GM19328 (cell line): Measurements from ENCODE around the gene ADGRG2.
"Not testable (repeated sequence)": the region's sequence is repeated elsewhere in the genome, so short reads cannot be mapped to it uniquely, and the experiment has no call there.

Experiments
- ATAC-seq: cut with Tn5 transposase; IDR thresholded peaks from one replicate; pipeline ENCODE4 v1.9.1; 2021; ENCODE audit warnings: mild to moderate bottlenecking, moderate library complexity; ENCODE audit not compliant: unreplicated experiment

ADGRG2 gene

GRCh38 chrX:19089555-19090040 lies 32.7 kb downstream of the ADGRG2 start:
- ATAC-seq: no peak

DNA sequence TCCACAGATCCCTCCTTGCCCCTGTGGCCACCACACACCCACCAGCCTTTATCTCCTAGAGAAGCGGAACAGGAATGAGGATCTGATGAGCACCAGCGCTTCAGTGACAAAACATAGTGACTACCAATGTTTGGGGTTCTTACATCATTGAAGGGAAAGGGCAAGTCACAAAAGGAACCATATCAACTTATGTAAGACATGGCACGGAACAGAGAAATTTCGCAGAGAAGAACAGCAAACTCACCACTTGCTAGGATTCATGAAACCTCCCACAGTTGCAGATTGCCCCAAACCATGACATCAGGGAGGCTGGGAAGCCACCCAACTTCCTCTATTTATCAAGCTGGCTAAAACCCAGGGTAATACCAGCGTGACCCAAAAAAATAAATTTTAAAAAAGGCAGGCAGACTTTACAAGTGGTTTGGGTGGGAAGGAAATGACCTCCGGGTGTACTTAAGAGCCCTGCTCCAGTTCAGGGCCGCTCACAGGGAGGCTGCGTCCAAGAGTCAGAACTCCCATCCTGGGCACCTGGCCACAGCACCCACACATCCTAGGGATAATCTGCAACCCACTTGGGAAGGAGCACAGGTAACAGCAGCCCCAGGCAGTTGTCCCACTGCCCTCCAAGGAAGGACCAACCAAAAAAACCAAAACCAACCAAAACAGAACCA lies 36.0 kb downstream of the ADGRG2 start:
- no peak for ATAC-seq

DNA sequence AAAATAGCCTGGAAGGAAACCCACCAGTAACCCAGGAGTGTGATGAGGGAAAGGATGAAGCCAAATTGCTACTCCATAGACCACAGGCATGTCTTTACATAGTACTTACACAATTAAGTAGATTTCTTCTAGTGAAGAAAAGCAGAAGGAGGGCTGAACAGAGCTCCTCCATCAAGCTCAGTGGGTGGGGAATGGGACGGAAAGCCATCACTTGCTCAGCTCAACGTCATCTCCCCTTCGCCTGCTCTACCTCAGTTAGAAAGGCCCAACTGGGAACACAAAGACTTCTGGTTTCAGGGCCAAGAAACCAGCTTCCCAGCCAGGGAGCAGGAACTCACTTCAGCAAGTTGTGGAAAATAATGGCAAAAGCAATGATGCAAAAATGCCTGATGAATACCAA lies 36.6 kb downstream of the ADGRG2 start:
- ATAC-seq: no peak

DNA sequence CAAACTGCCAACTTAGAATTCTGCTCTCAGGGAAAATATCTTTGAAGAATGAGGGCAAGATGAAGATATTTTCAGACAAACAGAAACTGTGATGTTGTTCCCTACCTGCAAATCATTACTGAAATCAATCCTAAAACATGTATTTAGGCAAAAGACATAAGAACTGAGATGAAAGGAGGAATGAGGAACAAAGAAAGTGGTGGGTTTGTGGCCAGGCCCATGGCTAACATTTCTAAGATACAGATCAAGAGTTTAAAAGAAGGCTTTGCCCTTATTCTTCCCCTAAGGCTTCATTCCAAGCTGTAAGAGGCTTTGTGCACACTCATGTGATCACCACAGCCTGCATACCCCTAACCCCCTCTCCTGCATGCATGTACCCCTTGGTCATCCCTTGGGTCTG lies 46.5 kb downstream of the ADGRG2 start:
- ATAC-seq: no peak

DNA sequence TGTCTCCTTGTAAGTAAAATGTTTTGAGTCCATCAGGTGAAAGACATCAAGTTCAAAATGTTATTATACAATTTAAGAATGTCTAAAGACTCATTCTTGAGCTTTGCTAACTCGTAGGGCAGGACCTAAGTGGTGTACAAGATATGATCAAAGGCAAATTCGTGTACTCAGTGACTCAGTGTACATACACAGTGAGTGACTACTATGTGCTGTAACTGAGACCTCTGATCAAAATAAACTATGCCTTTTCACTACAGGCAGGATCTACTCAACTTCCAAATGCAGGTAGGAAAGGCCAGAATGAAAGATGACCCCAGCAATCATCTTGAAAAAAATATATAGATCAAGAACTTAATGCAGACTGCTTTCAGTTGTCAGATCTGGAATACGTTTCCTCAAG lies 49.9 kb downstream of the ADGRG2 start:
- ATAC-seq: no peak

DNA sequence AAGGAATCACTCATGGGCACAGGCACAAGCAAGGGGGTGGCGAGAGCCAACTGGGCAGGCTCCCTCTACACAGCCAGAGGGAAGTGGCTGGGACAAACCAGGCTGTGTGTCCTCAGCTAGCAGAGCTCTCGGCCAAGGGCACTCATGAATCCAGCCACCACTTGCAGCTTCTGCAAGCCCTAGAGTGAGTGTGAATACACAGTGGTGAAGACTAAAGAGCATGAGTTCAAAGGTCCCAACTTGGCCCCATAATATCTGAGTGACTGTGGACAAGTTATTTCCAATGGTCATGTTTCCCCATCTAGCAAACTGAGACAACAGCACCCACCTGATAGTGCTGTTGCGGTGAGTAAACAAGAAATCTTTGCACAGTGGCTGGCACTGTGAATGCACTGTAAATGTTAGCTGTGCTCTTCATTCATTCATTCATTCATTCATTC lies 51.7 kb downstream of the ADGRG2 start:
- ATAC-seq: no peak

GRCh38 chrX:19066987-19067386 lies 55.3 kb downstream of the ADGRG2 start:
- not testable (repeated sequence) for ATAC-seq

DNA sequence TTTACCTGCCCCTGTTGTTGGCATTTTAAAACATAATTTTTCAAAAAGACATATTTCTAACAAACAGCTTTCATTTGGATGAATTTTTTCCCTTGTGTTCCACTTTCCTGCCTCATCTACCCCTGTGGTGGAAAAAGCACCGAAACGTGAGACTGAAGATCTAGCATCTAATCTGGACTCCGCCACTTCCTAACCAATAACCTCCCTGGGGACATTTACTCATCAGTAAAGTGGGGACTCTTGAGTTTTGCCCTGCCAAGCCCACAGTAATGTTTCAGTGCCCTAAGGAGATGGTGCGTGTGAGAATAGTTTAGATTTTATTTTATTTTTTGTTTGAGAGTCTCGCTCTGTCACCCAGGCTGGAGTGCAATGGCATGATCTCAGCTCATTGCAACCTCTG lies 56.7 kb downstream of the ADGRG2 start:
- ATAC-seq: no peak

DNA sequence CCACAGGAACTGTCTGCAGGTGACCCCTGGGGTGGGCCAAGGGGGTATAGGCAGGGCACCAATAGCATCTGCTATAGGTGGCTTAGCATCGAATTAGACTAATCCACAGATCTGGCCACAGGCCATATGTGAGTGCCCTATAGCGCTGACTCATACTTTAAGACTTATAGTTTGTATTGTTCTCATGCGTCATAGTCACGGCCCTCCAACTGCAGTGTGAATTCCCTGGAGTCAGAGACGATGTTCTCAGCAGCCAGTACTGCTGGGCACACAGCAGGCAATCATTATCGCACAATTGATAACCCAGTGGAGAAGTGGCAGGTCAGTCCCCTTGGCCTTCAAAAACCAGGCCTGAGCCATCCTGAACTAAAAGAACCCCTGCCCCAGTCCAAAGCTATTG lies 58.1 kb downstream of the ADGRG2 start:
- no peak for ATAC-seq

GRCh38 chrX:19063030-19063429 lies 59.2 kb downstream of the ADGRG2 start:
- ATAC-seq: no peak

- no peak for ATAC-seq
These were observed 63.2 kb downstream of the ADGRG2 start for GRCh38 chrX:19059067-19059466.

- ATAC-seq: no peak
These were observed 64.4 kb downstream of the ADGRG2 start for GRCh38 chrX:19057856-19058255.

DNA sequence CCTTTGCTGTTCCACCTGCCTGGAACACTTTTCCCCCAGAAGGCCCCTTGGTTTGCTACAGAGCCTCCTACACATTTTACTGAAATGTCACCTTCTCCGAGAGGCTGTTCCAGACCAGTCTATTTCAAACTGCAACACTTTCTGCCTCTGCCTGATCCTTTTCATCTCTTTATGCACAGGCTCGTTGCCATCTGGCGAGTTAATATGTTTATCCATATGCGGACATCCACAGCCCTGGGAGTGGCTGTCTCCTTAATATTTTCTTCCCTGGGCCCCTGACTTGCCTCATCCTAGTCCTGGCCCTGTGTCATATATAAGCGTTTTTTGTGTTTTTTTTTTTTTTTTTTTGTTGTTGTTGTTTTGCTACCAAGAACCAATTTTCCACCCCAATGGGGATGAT lies 73.2 kb downstream of the ADGRG2 start:
- no peak for ATAC-seq

GRCh38 chrX:19046343-19047215 lies 75.7 kb downstream of the ADGRG2 start:
- no peak for ATAC-seq

DNA sequence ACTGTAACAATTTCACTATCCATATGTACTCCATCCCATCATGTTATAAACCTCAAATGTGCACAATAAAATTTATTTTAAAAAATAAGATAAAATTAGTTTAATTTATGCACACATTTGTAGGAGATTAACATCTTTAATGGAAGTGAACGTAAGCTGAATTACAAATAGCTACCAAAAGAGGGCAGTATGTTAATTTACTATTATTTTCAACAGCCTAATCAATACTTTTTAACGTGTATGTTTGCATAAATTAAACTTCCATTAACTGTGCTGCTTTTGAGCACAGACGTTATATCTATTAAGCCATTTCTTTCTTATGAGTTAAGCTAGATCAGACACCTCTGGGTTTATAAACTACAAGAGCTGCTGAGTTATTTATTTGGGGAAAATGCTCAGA lies 81.9 kb downstream of the ADGRG2 start:
- no peak for ATAC-seq

GRCh38 chrX:19034025-19034424 lies 88.2 kb downstream of the ADGRG2 start:
- no peak for ATAC-seq

DNA sequence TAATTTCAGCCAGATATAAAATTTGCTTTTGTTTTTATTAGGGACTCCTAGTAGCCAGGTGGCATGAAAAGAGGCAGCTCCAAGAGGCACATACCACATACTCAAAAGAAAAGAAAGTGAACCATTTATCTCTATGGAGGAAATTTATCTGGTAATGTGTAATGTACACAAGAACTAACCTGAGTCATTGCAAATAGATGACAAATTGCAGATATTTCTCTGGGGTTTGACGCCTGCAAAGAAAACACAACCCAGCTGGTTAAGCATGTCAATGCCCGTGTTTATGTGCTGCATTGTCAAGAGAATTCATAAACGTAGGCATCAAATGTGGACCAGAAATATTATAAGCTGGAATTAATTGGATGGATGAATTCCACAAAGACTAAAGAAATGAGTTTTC lies 91.5 kb downstream of the ADGRG2 start:
- no peak for ATAC-seq

DNA sequence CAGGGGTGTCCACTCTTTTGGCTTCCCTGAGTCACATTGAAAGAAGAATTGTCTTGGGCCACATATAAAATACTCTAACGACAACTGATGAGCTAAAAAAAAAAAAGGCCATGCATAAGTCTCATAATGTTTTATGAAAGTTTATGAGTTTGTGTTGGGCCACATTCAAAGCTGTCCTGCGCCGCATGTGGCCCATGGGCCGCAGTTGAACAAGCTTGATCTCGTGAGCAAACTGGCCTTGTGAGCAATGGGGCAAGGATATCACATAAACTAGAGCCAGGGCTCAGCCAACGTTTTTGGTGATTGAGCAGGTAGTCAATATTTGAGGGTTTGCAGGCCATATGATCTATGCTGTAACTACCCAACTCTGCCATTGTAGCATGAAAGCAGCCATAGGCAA lies 93.7 kb downstream of the ADGRG2 start:
- ATAC-seq: no peak

DNA sequence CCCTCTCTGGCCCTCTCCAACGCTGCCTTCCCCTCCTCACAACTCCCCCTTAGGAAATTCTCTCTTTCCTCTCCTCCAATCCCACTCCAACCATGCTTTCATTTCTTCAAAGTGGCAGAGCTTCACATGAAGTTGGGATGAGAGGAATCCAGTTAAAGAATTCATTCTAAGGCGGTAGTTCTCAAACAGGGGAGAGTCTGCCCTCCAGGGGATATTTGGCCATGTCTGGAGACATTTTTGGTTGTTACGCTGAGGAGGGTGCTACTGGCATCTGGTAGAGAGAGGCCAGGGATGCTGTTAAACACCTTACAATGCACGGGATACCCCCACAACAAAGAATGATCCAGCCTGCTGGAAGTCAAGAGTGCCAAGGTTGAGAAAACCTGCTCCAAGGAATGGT lies 97.9 kb downstream of the ADGRG2 start:
- no peak for ATAC-seq

DNA sequence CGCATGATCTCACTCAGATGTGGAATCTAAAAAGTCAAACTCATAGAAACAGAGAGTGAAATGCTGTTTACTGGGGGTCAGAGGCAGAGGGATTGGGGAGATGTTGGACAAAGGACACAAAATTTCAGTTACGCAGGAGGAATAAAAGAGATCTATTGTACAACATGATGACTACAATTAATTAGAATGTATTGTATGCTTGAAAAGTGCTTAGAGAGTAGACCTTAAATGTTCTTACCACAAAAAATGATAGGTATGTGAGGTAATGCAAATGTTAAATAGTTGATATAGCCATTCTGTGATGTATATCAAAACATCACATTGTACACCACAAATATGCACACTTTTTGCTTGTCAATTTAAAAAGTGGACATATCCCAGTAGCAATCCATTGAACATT lies 102.3 kb downstream of the ADGRG2 start:
- no peak for ATAC-seq

- ATAC-seq: no peak
These were observed 105.0 kb downstream of the ADGRG2 start for GRCh38 chrX:19017271-19017670.

- not testable (repeated sequence) for ATAC-seq
These were observed 105.7 kb downstream of the ADGRG2 start for GRCh38 chrX:19016614-19017013.
